Measurements from ENCODE around the gene MTFR1L. TPM values are rescaled to one million over a fixed set of nuclear protein-coding genes. Genes with fewer than 3 reads are reported as not detected.

Gene MTFR1L
- polyA plus RNA-seq, 1 of the 3 experiments (the other 2 are of a cell fraction): 53.6 TPM

DNA sequence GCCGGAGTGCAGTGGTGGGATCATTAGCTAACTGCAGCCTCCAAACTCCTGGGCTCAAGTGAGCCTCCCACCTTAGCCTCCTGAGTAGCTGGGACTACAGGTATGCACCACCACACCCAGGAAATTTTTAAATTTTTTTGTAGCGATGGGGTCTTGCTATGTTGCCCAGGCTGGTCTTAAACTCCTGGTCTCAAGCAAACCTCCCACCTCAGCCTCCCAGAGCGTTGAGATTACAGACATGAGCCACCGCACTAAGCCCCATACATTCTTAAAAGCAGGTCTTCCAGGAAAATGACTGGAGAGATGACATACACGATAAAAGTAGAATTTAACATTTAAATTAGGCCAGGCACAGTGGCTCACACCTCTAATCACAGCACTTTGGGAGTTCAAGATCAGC, 13.4 kb downstream of the MTFR1L start:
- ChIA-PET CTCF (interaction anchor here (2.4 kb wide), 1 partner anchor 165 kb away, joined by 8 read pairs; the partner anchor contains the start of gene PAFAH2), POLR2A (no interaction called here)

DNA sequence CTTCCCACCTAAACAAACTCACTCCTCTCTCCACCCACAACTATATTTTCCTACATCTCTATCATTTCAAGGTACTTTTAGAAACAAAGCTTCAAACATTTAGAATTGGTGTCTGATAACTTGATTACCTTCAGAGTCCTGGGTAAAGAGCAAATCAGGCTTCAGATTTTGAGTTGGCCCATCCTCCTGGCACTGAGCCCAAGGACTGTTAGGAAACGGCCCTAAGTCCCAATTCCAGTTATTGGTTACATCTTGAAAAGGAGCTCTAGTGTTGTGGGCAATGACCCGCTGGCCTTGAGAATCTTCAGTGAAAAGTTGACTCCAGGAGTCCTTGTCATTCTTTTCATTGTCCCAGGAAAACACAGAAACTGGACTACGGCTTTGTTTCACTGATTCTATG, 15.1 kb downstream of the MTFR1L start:
- Histone ChIP-seq H3K79me2 (ENCODE audit: insufficient read depth) (no peaks in the 10 kb centered on the region; the same call in 1 of the 2 replicates), H3K9me3 (no peaks in the 10 kb centered on the region), H3K9ac (no peak overlapping the region), H3F3A (replicated peaks; ENCODE audit: insufficient read depth) (peaks cover 13% of the 10 kb centered on the region), H3K27me3 (ENCODE audit: insufficient read depth) (no peaks in the 10 kb centered on the region), H3K36me3 (replicated peaks in 1 of 2; ENCODE audit: control insufficient read depth in 1 of 2, insufficient read depth in 2 of 2, low read length in 1 of 2) (peaks cover 25 to 52% of the 10 kb centered on the region in 2 experiments), H3K4me3 (ENCODE audit: low read depth in 2 of 2, low read length in 1 of 2) (no peak overlapping the region), H3K4me1 (ENCODE audit: control insufficient read depth in 1 of 2, insufficient read depth in 2 of 2, low read depth in 1 of 2, low read length in 1 of 2) (no peaks in the 10 kb centered on the region), H3K4me2 (no peak overlapping the region), H3K9me2 (no peaks in the 10 kb centered on the region), H2AFZ (ENCODE audit: low read depth) (no peak overlapping the region), H4K20me1 (ENCODE audit: insufficient read depth) (no peaks in the 10 kb centered on the region), H3K27ac (ENCODE audit: low read depth in 2 of 2, low read length in 1 of 2) (no peak overlapping the region)
- DNase-seq: no peak
- TF ChIP-seq NFIC (IDR thresholded peaks at IDR 0.05; ENCODE audit: borderline replicate concordance): no peak
- TF ChIP-seq RFX5 (IDR thresholded peaks at IDR 0.05; ENCODE audit: low read length): no peak
- TF ChIP-seq JUND (IDR thresholded peaks at IDR 0.05): no peak
- POLR2A ChIA-PET: no interaction called here
- CTCF ChIA-PET: interaction anchor here (1.2 to 2.0 kb wide), 3 partner anchors 8 to 169 kb away, joined by 3 to 4 read pairs (median 3); no protein-coding TSS in a partner anchor
- 87% methylated on average over 3 of the region's 3 CpGs for WGBS (ENCODE audit: low lambda C conversion rate)

More for the DNA sequence above, 13.4 kb downstream of the MTFR1L start:
- Histone ChIP-seq H3K27ac (ENCODE audit: low read depth in 2 of 2, low read length in 1 of 2) (no peak overlapping the region), H3K9me2 (no peaks in the 10 kb centered on the region), H3K4me1 (ENCODE audit: control insufficient read depth in 1 of 2, insufficient read depth in 2 of 2, low read depth in 1 of 2, low read length in 1 of 2) (no peaks in the 10 kb centered on the region), H3K4me3 (ENCODE audit: low read depth in 2 of 2, low read length in 1 of 2) (no peak overlapping the region), H3F3A (replicated peaks; ENCODE audit: insufficient read depth) (peaks cover 13% of the 10 kb centered on the region), H2AFZ (ENCODE audit: low read depth) (no peak overlapping the region), H3K36me3 (replicated peaks in 1 of 2; ENCODE audit: control insufficient read depth in 1 of 2, insufficient read depth in 2 of 2, low read length in 1 of 2) (peaks cover 42 to 69% of the 10 kb centered on the region in 2 experiments), H3K9ac (no peak overlapping the region), H3K4me2 (no peak overlapping the region), H3K27me3 (ENCODE audit: insufficient read depth) (no peaks in the 10 kb centered on the region), H3K79me2 (ENCODE audit: insufficient read depth) (no peaks in the 10 kb centered on the region; the same call in 1 of the 2 replicates), H4K20me1 (ENCODE audit: insufficient read depth) (no peaks in the 10 kb centered on the region), H3K9me3 (no peaks in the 10 kb centered on the region)
- DNase-seq: no peak
- TF ChIP-seq NFIC (IDR thresholded peaks at IDR 0.05; ENCODE audit: borderline replicate concordance): no peak
- TF ChIP-seq FOSL2 (IDR thresholded peaks at IDR 0.05; ENCODE audit: borderline replicate concordance, low read depth): no peak
- TF ChIP-seq YY1 (IDR thresholded peaks at IDR 0.05; ENCODE audit: low read depth): no peak
- no peak for TF ChIP-seq JUND (IDR thresholded peaks at IDR 0.05)
- 97% methylated on average over 5 of the region's 5 CpGs for WGBS (ENCODE audit: low lambda C conversion rate)

DNA sequence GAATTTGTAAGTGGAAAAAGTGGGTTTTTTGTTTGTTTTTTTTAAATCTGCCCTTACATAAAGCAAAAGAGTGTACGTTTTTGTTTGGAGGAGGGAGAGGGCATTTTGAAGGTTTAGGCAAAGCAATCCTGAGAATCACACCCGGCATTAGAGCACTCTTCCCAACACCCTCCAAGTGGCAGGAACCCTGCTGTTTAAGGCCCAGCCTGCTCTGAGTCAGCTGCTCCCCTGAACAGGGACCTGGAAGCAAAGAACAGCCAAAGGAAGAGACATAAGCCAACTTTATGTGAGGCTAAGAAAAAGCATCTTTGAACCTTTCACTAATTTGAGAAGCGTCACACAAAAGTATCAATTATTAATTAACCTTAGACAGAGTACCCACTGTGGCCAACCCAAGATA, 16.9 kb downstream of the MTFR1L start:
- no peak for DNase-seq

More for the DNA sequence above, 16.9 kb downstream of the MTFR1L start:
- Histone ChIP-seq H3K9ac (no peak overlapping the region), H3K9me2 (no peaks in the 10 kb centered on the region), H3K27ac (ENCODE audit: low read depth in 2 of 2, low read length in 1 of 2) (no peak overlapping the region), H3K4me3 (ENCODE audit: low read depth in 2 of 2, low read length in 1 of 2) (no peak overlapping the region), H4K20me1 (ENCODE audit: insufficient read depth) (no peaks in the 10 kb centered on the region), H3K9me3 (no peaks in the 10 kb centered on the region), H3K4me1 (ENCODE audit: control insufficient read depth in 1 of 2, insufficient read depth in 2 of 2, low read depth in 1 of 2, low read length in 1 of 2) (no peaks in the 10 kb centered on the region), H3K36me3 (replicated peaks in 1 of 2; ENCODE audit: control insufficient read depth in 1 of 2, insufficient read depth in 2 of 2, low read length in 1 of 2) (peaks cover 13 to 34% of the 10 kb centered on the region in 2 experiments), H2AFZ (ENCODE audit: low read depth) (no peak overlapping the region), H3K27me3 (ENCODE audit: insufficient read depth) (no peaks in the 10 kb centered on the region), H3K4me2 (no peak overlapping the region), H3K79me2 (ENCODE audit: insufficient read depth) (no peaks in the 10 kb centered on the region; the same call in 1 of the 2 replicates), H3F3A (replicated peaks; ENCODE audit: insufficient read depth) (peaks cover 13% of the 10 kb centered on the region)
- TF ChIP-seq, protein P1, sequence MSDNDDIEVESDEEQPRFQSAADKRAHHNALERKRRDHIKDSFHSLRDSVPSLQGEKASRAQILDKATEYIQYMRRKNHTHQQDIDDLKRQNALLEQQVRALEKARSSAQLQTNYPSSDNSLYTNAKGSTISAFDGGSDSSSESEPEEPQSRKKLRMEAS (IDR thresholded peaks at IDR 0.05; ENCODE audit: low read depth): no peak
- TF ChIP-seq, protein P2, sequence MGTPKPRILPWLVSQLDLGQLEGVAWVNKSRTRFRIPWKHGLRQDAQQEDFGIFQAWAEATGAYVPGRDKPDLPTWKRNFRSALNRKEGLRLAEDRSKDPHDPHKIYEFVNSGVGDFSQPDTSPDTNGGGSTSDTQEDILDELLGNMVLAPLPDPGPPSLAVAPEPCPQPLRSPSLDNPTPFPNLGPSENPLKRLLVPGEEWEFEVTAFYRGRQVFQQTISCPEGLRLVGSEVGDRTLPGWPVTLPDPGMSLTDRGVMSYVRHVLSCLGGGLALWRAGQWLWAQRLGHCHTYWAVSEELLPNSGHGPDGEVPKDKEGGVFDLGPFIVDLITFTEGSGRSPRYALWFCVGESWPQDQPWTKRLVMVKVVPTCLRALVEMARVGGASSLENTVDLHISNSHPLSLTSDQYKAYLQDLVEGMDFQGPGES (IDR thresholded peaks at IDR 0.05; ENCODE audit: low read depth, low read length): no peak
- TF ChIP-seq, protein P3, sequence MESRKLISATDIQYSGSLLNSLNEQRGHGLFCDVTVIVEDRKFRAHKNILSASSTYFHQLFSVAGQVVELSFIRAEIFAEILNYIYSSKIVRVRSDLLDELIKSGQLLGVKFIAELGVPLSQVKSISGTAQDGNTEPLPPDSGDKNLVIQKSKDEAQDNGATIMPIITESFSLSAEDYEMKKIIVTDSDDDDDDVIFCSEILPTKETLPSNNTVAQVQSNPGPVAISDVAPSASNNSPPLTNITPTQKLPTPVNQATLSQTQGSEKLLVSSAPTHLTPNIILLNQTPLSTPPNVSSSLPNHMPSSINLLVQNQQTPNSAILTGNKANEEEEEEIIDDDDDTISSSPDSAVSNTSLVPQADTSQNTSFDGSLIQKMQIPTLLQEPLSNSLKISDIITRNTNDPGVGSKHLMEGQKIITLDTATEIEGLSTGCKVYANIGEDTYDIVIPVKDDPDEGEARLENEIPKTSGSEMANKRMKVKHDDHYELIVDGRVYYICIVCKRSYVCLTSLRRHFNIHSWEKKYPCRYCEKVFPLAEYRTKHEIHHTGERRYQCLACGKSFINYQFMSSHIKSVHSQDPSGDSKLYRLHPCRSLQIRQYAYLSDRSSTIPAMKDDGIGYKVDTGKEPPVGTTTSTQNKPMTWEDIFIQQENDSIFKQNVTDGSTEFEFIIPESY (IDR thresholded peaks at IDR 0.05; ENCODE audit: borderline replicate concordance, low read depth): no peak
- no peak for TF ChIP-seq SMC3 (IDR thresholded peaks at IDR 0.05; ENCODE audit: low read depth, low read length)
- TF ChIP-seq FOXJ3 (CRISPR knock-in tag; IDR thresholded peaks at IDR 0.05): no peak
- TF ChIP-seq EP300 (IDR thresholded peaks at IDR 0.05; ENCODE audit: borderline replicate concordance in 1 of 2, low read depth in 1 of 2, low read length in 1 of 2): no peak
- TF ChIP-seq TEAD4 (IDR thresholded peaks at IDR 0.05; ENCODE audit: borderline replicate concordance, insufficient read depth): no peak
- no peak for TF ChIP-seq TCF12 (IDR thresholded peaks at IDR 0.05)
- WGBS (ENCODE audit: low lambda C conversion rate): 86% methylated on average over 3 of the region's 3 CpGs
- CTCF ChIA-PET: interaction anchor here (0.7 to 1.0 kb wide), 2 partner anchors 9 to 59 kb away, joined by 3 to 4 read pairs; no protein-coding TSS in a partner anchor
- POLR2A ChIA-PET: no interaction called here
